RWPE1 (cell line): ENCODE results near the gene IFT57.
A peak's percentile ranks its signal among the peaks of the same experiment; 100 is the strongest.

Experiments
- CTCF ChIA-PET: fragments of 350-600 bp; sonication (Branson Sonifier 250); formaldehyde crosslinking; extraction: SDS; loops from one replicate; lab custom pipeline; 2021; lab: Yijun Ruan, JAX
- POLR2A ChIA-PET: fragments of 400-600 bp; formaldehyde crosslinking; extraction: SDS; loops from one replicate; lab custom pipeline; 2020; ENCODE audit warnings: antibody characterized with exemption; ENCODE audit not compliant: low non-redundant PET; lab: Yijun Ruan, JAX
- DNase-seq: peaks from one replicate; pipeline ENCODE4 v3.0.0; 2012; ENCODE audit warnings: low spot score
- H3K27ac ChIP-seq: fragments of 450-650 bp; 2 replicates; pipeline ENCODE4 v1.5.1; 2017
- CTCF ChIP-seq: fragments of 450-650 bp; conservative IDR thresholded peaks from 2 replicates; pipeline ENCODE4 v1.5.1; 2017; ENCODE audit warnings: low read depth, mild to moderate bottlenecking

The IFT57 gene

GRCh38 chr3:108171106-108171505, 51.1 kb downstream of the IFT57 start:
- no peak overlapping the region for H3K27ac ChIP-seq
- no peak for TF ChIP-seq CTCF
- CTCF ChIA-PET, result no interaction called here
- no peak for DNase-seq
- POLR2A ChIA-PET, result no interaction called here

GRCh38 chr3:108164391-108164790, 57.8 kb downstream of the IFT57 start:
- POLR2A ChIA-PET, result no interaction called here
- CTCF ChIA-PET, result no interaction called here
- TF ChIP-seq CTCF, result no peak
- H3K27ac ChIP-seq, result no peak overlapping the region
- DNase-seq, result no peak

- CTCF ChIA-PET, result no interaction called here
- no peak overlapping the region for H3K27ac ChIP-seq
- DNase-seq, result peak; percentile 14
Measured at GRCh38 chr3:108159865-108160264, 62.4 kb downstream of the IFT57 start.

GRCh38 chr3:108159105-108159504, 63.1 kb downstream of the IFT57 start:
- POLR2A ChIA-PET, result no interaction called here
- CTCF ChIA-PET, result no interaction called here
- H3K27ac ChIP-seq, result no peak overlapping the region

More at GRCh38 chr3:108159865-108160264, 62.4 kb downstream of the IFT57 start:
- TF ChIP-seq CTCF, result no peak
- POLR2A ChIA-PET, result no interaction called here

GRCh38 chr3:108158251-108158650, 64.0 kb downstream of the IFT57 start:
- TF ChIP-seq CTCF, result no peak
- H3K27ac ChIP-seq, result no peak overlapping the region
- no peak for DNase-seq
- POLR2A ChIA-PET, result no interaction called here
- CTCF ChIA-PET, result no interaction called here

More at GRCh38 chr3:108159105-108159504, 63.1 kb downstream of the IFT57 start:
- no peak for DNase-seq
- TF ChIP-seq CTCF, result no peak

GRCh38 chr3:108157273-108157672, 65.0 kb downstream of the IFT57 start:
- no peak for DNase-seq
- CTCF ChIA-PET, result no interaction called here

More at GRCh38 chr3:108157273-108157672, 65.0 kb downstream of the IFT57 start:
- TF ChIP-seq CTCF, result no peak
- POLR2A ChIA-PET, result no interaction called here
- H3K27ac ChIP-seq, result no peak overlapping the region
